Vagina (tissue), 2 donors: ENCODE results near the gene DOCK4.

Experiments
- POLR2A ChIP-seq, 2 donors: fragments of 450-650 bp; IDR thresholded peaks; one replicate each; pipeline ENCODE4 v1.6.1; 2017; ENCODE audit warnings: antibody characterized with exemption in 2 of 2, mild to moderate bottlenecking in 2 of 2, moderate library complexity in 2 of 2
- POLR2AphosphoS5 ChIP-seq, 2 donors: sonication (generic); formaldehyde crosslinking; IDR thresholded peaks; one replicate each; pipeline ENCODE4 v1.9.0; 2017; ENCODE audit warnings: antibody characterized with exemption in 2 of 2, mild to moderate bottlenecking in 2 of 2, low read depth in 1 of 2; ENCODE audit not compliant: insufficient read depth in 1 of 2
- TF ChIP-seq, protein P1 (sequence below), 3 experiments: fragments of 450-650 bp in 2 of 3; fragments of 200-600 bp in 1 of 3; sonication (generic) in 1 of 3; IDR thresholded peaks; one replicate each; pipeline ENCODE4 v1.5.1; 2017 to 2019; ENCODE audit warnings: antibody characterized with exemption in 3 of 3, mild to moderate bottlenecking in 2 of 3, moderate library complexity in 2 of 3

DNA sequence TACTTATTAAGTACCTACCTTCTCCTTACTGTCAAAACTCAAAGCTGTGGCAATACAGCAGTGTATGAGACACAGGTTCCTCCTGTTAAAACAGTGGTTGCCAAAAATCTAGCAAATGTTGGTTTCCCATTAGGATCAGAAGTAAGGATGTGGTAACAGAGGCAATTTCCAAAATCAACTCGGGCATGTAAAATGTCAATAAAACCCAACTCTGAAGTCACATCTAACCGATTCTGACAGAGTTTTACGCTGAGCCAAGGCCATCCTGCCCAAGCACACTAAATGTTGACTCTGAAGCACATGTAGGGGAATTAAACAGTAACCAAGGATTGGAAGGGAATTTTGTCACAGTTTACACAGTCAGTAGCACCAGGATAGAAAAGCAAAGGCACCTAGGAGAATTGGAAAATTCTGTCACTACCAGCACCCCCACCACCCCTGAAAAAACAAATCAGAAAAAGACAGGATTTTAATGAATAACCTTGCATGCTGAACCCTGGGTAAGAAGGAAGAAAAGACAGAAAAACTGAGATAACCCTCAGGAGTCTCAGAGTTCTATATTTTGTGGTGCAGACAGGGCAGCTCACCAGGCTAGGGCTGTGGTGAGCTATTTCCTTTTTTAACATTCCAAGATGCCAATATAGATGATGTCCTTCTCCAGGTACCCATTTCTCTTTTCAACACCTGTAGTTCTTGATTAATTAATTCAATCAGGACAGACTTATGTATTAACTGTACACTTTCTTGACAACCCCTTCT lies 119.5 kb downstream of the DOCK4 start:
- TF ChIP-seq, protein P1, sequence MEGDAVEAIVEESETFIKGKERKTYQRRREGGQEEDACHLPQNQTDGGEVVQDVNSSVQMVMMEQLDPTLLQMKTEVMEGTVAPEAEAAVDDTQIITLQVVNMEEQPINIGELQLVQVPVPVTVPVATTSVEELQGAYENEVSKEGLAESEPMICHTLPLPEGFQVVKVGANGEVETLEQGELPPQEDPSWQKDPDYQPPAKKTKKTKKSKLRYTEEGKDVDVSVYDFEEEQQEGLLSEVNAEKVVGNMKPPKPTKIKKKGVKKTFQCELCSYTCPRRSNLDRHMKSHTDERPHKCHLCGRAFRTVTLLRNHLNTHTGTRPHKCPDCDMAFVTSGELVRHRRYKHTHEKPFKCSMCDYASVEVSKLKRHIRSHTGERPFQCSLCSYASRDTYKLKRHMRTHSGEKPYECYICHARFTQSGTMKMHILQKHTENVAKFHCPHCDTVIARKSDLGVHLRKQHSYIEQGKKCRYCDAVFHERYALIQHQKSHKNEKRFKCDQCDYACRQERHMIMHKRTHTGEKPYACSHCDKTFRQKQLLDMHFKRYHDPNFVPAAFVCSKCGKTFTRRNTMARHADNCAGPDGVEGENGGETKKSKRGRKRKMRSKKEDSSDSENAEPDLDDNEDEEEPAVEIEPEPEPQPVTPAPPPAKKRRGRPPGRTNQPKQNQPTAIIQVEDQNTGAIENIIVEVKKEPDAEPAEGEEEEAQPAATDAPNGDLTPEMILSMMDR (IDR thresholded peaks at IDR 0.05) = no peak
- TF ChIP-seq POLR2A (IDR thresholded peaks at IDR 0.05) (no peak), POLR2AphosphoS5 (IDR thresholded peaks at IDR 0.05; ENCODE audit: insufficient read depth in 1 of 2, low read depth in 1 of 2) (no peak)
